ENCODE measurements around the gene TOPAZ1. TPM values are rescaled to one million over a fixed set of nuclear protein-coding genes. Genes with fewer than 3 reads are reported as not detected.
A peak's percentile ranks its signal among the peaks of the same experiment; 100 is the strongest.

Gene TOPAZ1
- total RNA-seq, 5 donors from 2014 or later (not counting 1 experiment from before 2014, with no cell fraction given), result not detected

- ATAC-seq (replicated peaks in 1 of 4) (no peak), DNase-seq (no peak)
- H3K9me3 Mint-ChIP-seq, result no peaks in the 10 kb centered on the region
- H3K4me1 Mint-ChIP-seq, result no peaks in the 10 kb centered on the region
- no peaks in the 10 kb centered on the region for H3K27me3 ChIP-seq (replicated peaks in 1 of 2; ENCODE audit: control insufficient read depth in 2 of 2, extremely low read depth in 1 of 2, insufficient read depth in 2 of 2, low read length in 1 of 2)
- H3K36me3 Mint-ChIP-seq, result no peaks in the 10 kb centered on the region
- no peaks in the 10 kb centered on the region for H3K4me1 ChIP-seq (ENCODE audit: control insufficient read depth in 1 of 2, extremely low read depth in 1 of 2, insufficient read depth in 2 of 2, low read length in 2 of 2)
- POLR2A ChIA-PET, result no interaction called here
- H3K27me3 Mint-ChIP-seq, result peaks cover 17% of the 10 kb centered on the region in 2 donors
- no peaks in the 10 kb centered on the region for H3K36me3 ChIP-seq (ENCODE audit: control insufficient read depth in 2 of 2, extremely low read depth in 1 of 2, insufficient read depth in 1 of 2, low read length in 1 of 2)
- H3K4me3 Mint-ChIP-seq, result no peak overlapping the region
- no peak overlapping the region for H3K27ac Mint-ChIP-seq
- CTCF ChIA-PET, result no interaction called here
- no CpG with 5 or more reads among the region's 1 CpG for WGBS (ENCODE audit: insufficient coverage)
- no peaks in the 10 kb centered on the region for H3K9me3 ChIP-seq
- H3K27ac ChIP-seq (ENCODE audit: low read length), result no peak overlapping the region
- no peak overlapping the region for H3K4me3 ChIP-seq (ENCODE audit: control insufficient read depth in 1 of 2, extremely low read depth in 1 of 2, low read length in 1 of 2)
Observed at GRCh38 chr3:44259404-44259803, 17.7 kb downstream of the TOPAZ1 start.

- no peak overlapping the region for H3K27ac ChIP-seq (ENCODE audit: low read length)
- H3K27me3 Mint-ChIP-seq, result peaks cover 17% of the 10 kb centered on the region in 2 donors
- no peaks in the 10 kb centered on the region for H3K27me3 ChIP-seq (replicated peaks in 1 of 2; ENCODE audit: control insufficient read depth in 2 of 2, extremely low read depth in 1 of 2, insufficient read depth in 2 of 2, low read length in 1 of 2)
- no peaks in the 10 kb centered on the region for H3K9me3 Mint-ChIP-seq
- H3K27ac Mint-ChIP-seq, result no peak overlapping the region
- no peaks in the 10 kb centered on the region for H3K4me1 ChIP-seq (ENCODE audit: control insufficient read depth in 1 of 2, extremely low read depth in 1 of 2, insufficient read depth in 2 of 2, low read length in 2 of 2)
- ATAC-seq (replicated peaks in 1 of 4), result no peak
- peaks cover 0 to 6% (median 2%) of the 10 kb centered on the region in 3 donors for H3K4me1 Mint-ChIP-seq
- H3K9me3 ChIP-seq, result no peaks in the 10 kb centered on the region
- DNase-seq, result no peak
- ChIA-PET CTCF (no interaction called here), POLR2A (no interaction called here)
- no peak overlapping the region for H3K4me3 ChIP-seq (ENCODE audit: control insufficient read depth in 1 of 2, extremely low read depth in 1 of 2, low read length in 1 of 2)
- no peak overlapping the region for H3K4me3 Mint-ChIP-seq
- WGBS (ENCODE audit: insufficient coverage), result no CpG with 5 or more reads among the region's 1 CpG
- no peaks in the 10 kb centered on the region for H3K36me3 ChIP-seq (ENCODE audit: control insufficient read depth in 2 of 2, extremely low read depth in 1 of 2, insufficient read depth in 1 of 2, low read length in 1 of 2)
- no peaks in the 10 kb centered on the region for H3K36me3 Mint-ChIP-seq
Observed at GRCh38 chr3:44264146-44264545, 22.5 kb downstream of the TOPAZ1 start.

GRCh38 chr3:44265815-44266214 lies 24.1 kb downstream of the TOPAZ1 start:
- H3K27me3 Mint-ChIP-seq, result peaks cover 12 to 17% of the 10 kb centered on the region in 2 donors
- H3K4me1 Mint-ChIP-seq, result peaks cover 0 to 6% (median 2%) of the 10 kb centered on the region in 3 donors
- Histone ChIP-seq H3K27ac (ENCODE audit: low read length) (no peak overlapping the region), H3K9me3 (no peaks in the 10 kb centered on the region), H3K36me3 (ENCODE audit: control insufficient read depth in 2 of 2, extremely low read depth in 1 of 2, insufficient read depth in 1 of 2, low read length in 1 of 2) (no peaks in the 10 kb centered on the region), H3K4me1 (ENCODE audit: control insufficient read depth in 1 of 2, extremely low read depth in 1 of 2, insufficient read depth in 2 of 2, low read length in 2 of 2) (no peaks in the 10 kb centered on the region), H3K4me3 (ENCODE audit: control insufficient read depth in 1 of 2, extremely low read depth in 1 of 2, low read length in 1 of 2) (no peak overlapping the region), H3K27me3 (replicated peaks in 1 of 2; ENCODE audit: control insufficient read depth in 2 of 2, extremely low read depth in 1 of 2, insufficient read depth in 2 of 2, low read length in 1 of 2) (no peaks in the 10 kb centered on the region)
- H3K4me3 Mint-ChIP-seq, result peak overlapping the region in 1 of 3 donors; percentile 3
- H3K27ac Mint-ChIP-seq, result peak overlapping the region; percentile 5 to 46
- ChIA-PET CTCF (interaction anchor here in 1 of 2 donors (0.5 kb wide), 1 partner anchor 11 kb away, joined by 5 read pairs; no protein-coding TSS in a partner anchor), POLR2A (no interaction called here)
- no peaks in the 10 kb centered on the region for H3K36me3 Mint-ChIP-seq
- no peak for DNase-seq
- no peaks in the 10 kb centered on the region for H3K9me3 Mint-ChIP-seq
- ATAC-seq (replicated peaks in 1 of 4), result no peak
- WGBS (ENCODE audit: insufficient coverage), result no CpG with 5 or more reads among the region's 3 CpGs

- peaks cover 3 to 13% (median 4%) of the 10 kb centered on the region in 3 donors for H3K9me3 Mint-ChIP-seq
- no peaks in the 10 kb centered on the region for H3K36me3 ChIP-seq (ENCODE audit: control insufficient read depth in 2 of 2, extremely low read depth in 1 of 2, insufficient read depth in 1 of 2, low read length in 1 of 2)
- WGBS (ENCODE audit: insufficient coverage), result 86% methylated on average over 1 of the region's 2 CpGs
- no peak overlapping the region for H3K27ac Mint-ChIP-seq
- H3K27me3 Mint-ChIP-seq, result peaks cover 9 to 13% of the 10 kb centered on the region in 2 donors
- no peaks in the 10 kb centered on the region for H3K4me1 ChIP-seq (ENCODE audit: control insufficient read depth in 1 of 2, extremely low read depth in 1 of 2, insufficient read depth in 2 of 2, low read length in 2 of 2)
- DNase-seq (no peak), ATAC-seq (replicated peaks in 1 of 4) (no peak)
- POLR2A ChIA-PET, result no interaction called here
- CTCF ChIA-PET, result no interaction called here
- H3K4me3 ChIP-seq (ENCODE audit: control insufficient read depth in 1 of 2, extremely low read depth in 1 of 2, low read length in 1 of 2), result no peak overlapping the region
- H3K27me3 ChIP-seq (replicated peaks in 1 of 2; ENCODE audit: control insufficient read depth in 2 of 2, extremely low read depth in 1 of 2, insufficient read depth in 2 of 2, low read length in 1 of 2), result peaks cover 0 to 7% of the 10 kb centered on the region in 2 experiments
- H3K27ac ChIP-seq (ENCODE audit: low read length), result no peak overlapping the region
- no peak overlapping the region for H3K4me3 Mint-ChIP-seq
- H3K4me1 Mint-ChIP-seq, result no peaks in the 10 kb centered on the region
- no peaks in the 10 kb centered on the region for H3K9me3 ChIP-seq
- H3K36me3 Mint-ChIP-seq, result no peaks in the 10 kb centered on the region
Observed at GRCh38 chr3:44272191-44272590, 30.5 kb downstream of the TOPAZ1 start.

GRCh38 chr3:44277925-44278324 lies 36.2 kb downstream of the TOPAZ1 start:
- Mint-ChIP-seq H3K4me1 (no peaks in the 10 kb centered on the region), H3K36me3 (no peaks in the 10 kb centered on the region), H3K27me3 (peaks cover 14 to 16% of the 10 kb centered on the region in 2 donors), H3K4me3 (no peak overlapping the region), H3K27ac (no peak overlapping the region), H3K9me3 (peaks cover 0 to 6% (median 4%) of the 10 kb centered on the region in 3 donors)
- ATAC-seq (replicated peaks in 1 of 4), result no peak
- H3K9me3 ChIP-seq, result no peaks in the 10 kb centered on the region
- H3K4me1 ChIP-seq (ENCODE audit: control insufficient read depth in 1 of 2, extremely low read depth in 1 of 2, insufficient read depth in 2 of 2, low read length in 2 of 2), result no peaks in the 10 kb centered on the region
- ChIA-PET CTCF (no interaction called here), POLR2A (no interaction called here)
- H3K4me3 ChIP-seq (ENCODE audit: control insufficient read depth in 1 of 2, extremely low read depth in 1 of 2, low read length in 1 of 2), result no peak overlapping the region
- peaks cover 0 to 13% of the 10 kb centered on the region in 2 experiments for H3K27me3 ChIP-seq (replicated peaks in 1 of 2; ENCODE audit: control insufficient read depth in 2 of 2, extremely low read depth in 1 of 2, insufficient read depth in 2 of 2, low read length in 1 of 2)
- no peak for DNase-seq
- H3K27ac ChIP-seq (ENCODE audit: low read length), result no peak overlapping the region
- WGBS (ENCODE audit: insufficient coverage), result no CpG with 5 or more reads among the region's 1 CpG
- no peaks in the 10 kb centered on the region for H3K36me3 ChIP-seq (ENCODE audit: control insufficient read depth in 2 of 2, extremely low read depth in 1 of 2, insufficient read depth in 1 of 2, low read length in 1 of 2)

GRCh38 chr3:44280077-44280476 lies 38.4 kb downstream of the TOPAZ1 start:
- no peak overlapping the region for H3K27ac ChIP-seq (ENCODE audit: low read length)
- no peak for DNase-seq
- no peaks in the 10 kb centered on the region for H3K36me3 ChIP-seq (ENCODE audit: control insufficient read depth in 2 of 2, extremely low read depth in 1 of 2, insufficient read depth in 1 of 2, low read length in 1 of 2)
- ATAC-seq (replicated peaks in 1 of 4), result no peak
- Mint-ChIP-seq H3K27me3 (peaks cover 12 to 14% of the 10 kb centered on the region in 2 donors), H3K36me3 (no peaks in the 10 kb centered on the region), H3K27ac (no peak overlapping the region), H3K4me3 (no peak overlapping the region), H3K4me1 (no peaks in the 10 kb centered on the region), H3K9me3 (peaks cover 0 to 6% (median 4%) of the 10 kb centered on the region in 3 donors)
- H3K4me3 ChIP-seq (ENCODE audit: control insufficient read depth in 1 of 2, extremely low read depth in 1 of 2, low read length in 1 of 2), result no peak overlapping the region
- H3K9me3 ChIP-seq, result no peaks in the 10 kb centered on the region
- no peaks in the 10 kb centered on the region for H3K4me1 ChIP-seq (ENCODE audit: control insufficient read depth in 1 of 2, extremely low read depth in 1 of 2, insufficient read depth in 2 of 2, low read length in 2 of 2)
- 88% methylated on average over 1 of the region's 3 CpGs for WGBS (ENCODE audit: insufficient coverage)
- ChIA-PET CTCF (no interaction called here), POLR2A (no interaction called here)
- peaks cover 0 to 14% of the 10 kb centered on the region in 2 experiments for H3K27me3 ChIP-seq (replicated peaks in 1 of 2; ENCODE audit: control insufficient read depth in 2 of 2, extremely low read depth in 1 of 2, insufficient read depth in 2 of 2, low read length in 1 of 2)

GRCh38 chr3:44280631-44281030 lies 38.9 kb downstream of the TOPAZ1 start:
- 85% methylated on average over 2 of the region's 2 CpGs for WGBS (ENCODE audit: insufficient coverage)
- Mint-ChIP-seq H3K27me3 (peaks cover 8 to 14% of the 10 kb centered on the region in 2 donors), H3K27ac (no peak overlapping the region), H3K9me3 (peaks cover 0 to 6% (median 0%) of the 10 kb centered on the region in 3 donors), H3K4me3 (no peak overlapping the region), H3K4me1 (no peaks in the 10 kb centered on the region), H3K36me3 (no peaks in the 10 kb centered on the region)
- Histone ChIP-seq H3K27me3 (replicated peaks in 1 of 2; ENCODE audit: control insufficient read depth in 2 of 2, extremely low read depth in 1 of 2, insufficient read depth in 2 of 2, low read length in 1 of 2) (peaks cover 0 to 17% of the 10 kb centered on the region in 2 experiments), H3K9me3 (no peaks in the 10 kb centered on the region), H3K27ac (ENCODE audit: low read length) (no peak overlapping the region), H3K4me1 (ENCODE audit: control insufficient read depth in 1 of 2, extremely low read depth in 1 of 2, insufficient read depth in 2 of 2, low read length in 2 of 2) (no peaks in the 10 kb centered on the region), H3K36me3 (ENCODE audit: control insufficient read depth in 2 of 2, extremely low read depth in 1 of 2, insufficient read depth in 1 of 2, low read length in 1 of 2) (no peaks in the 10 kb centered on the region), H3K4me3 (ENCODE audit: control insufficient read depth in 1 of 2, extremely low read depth in 1 of 2, low read length in 1 of 2) (no peak overlapping the region)
- ChIA-PET POLR2A (no interaction called here), CTCF (no interaction called here)
- DNase-seq, result no peak
- ATAC-seq (replicated peaks in 1 of 4), result no peak
